Measurements from ENCODE around the gene ZNF324. TPM values are rescaled to one million over a fixed set of nuclear protein-coding genes. Genes with fewer than 3 reads are reported as not detected.
A peak's percentile ranks its signal among the peaks of the same experiment; 100 is the strongest.
"Not testable (repeated sequence)": the region's sequence is repeated elsewhere in the genome, so short reads cannot be mapped to it uniquely, and the experiment has no call there.

The ZNF324 gene
- total RNA-seq, 1 donor from 2014 or later = 2.7 TPM

DNA sequence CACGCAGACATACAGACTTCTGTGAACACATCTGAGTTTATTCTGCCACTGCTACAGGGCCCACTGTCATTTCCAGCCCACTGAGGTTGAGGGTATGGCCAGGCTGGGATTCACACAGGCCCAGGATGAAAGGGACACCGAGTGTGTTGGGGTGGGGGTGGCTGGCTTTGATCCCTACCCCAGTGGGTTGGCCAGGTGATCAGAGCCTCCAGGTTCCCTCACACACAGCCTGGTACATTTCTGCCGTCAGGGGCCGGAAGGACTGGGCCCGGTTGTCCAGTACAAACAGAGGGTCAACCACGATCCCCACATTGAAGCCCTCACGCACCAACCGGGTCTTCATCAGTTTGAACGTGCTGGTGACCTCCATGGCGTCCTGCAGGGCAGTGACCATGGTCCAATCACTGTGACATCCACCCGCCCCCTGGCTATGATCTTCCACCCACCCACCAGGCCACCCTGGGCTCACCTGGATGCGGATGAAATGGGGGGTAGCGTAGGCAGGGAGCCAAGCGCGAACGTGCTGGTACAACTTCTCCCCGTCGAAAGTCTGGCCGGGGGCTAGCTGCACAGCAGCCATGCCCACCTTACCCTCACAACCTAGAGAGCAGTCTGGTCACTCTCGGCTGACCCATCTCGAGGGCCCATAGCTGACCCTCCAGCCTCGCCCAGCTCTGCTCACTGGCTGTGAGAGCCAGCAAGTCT, 31.6 kb downstream of the ZNF324 start:
- ATAC-seq (peak; percentile 4), DNase-seq (ENCODE audit: low spot score) (peak; percentile 71)

DNA sequence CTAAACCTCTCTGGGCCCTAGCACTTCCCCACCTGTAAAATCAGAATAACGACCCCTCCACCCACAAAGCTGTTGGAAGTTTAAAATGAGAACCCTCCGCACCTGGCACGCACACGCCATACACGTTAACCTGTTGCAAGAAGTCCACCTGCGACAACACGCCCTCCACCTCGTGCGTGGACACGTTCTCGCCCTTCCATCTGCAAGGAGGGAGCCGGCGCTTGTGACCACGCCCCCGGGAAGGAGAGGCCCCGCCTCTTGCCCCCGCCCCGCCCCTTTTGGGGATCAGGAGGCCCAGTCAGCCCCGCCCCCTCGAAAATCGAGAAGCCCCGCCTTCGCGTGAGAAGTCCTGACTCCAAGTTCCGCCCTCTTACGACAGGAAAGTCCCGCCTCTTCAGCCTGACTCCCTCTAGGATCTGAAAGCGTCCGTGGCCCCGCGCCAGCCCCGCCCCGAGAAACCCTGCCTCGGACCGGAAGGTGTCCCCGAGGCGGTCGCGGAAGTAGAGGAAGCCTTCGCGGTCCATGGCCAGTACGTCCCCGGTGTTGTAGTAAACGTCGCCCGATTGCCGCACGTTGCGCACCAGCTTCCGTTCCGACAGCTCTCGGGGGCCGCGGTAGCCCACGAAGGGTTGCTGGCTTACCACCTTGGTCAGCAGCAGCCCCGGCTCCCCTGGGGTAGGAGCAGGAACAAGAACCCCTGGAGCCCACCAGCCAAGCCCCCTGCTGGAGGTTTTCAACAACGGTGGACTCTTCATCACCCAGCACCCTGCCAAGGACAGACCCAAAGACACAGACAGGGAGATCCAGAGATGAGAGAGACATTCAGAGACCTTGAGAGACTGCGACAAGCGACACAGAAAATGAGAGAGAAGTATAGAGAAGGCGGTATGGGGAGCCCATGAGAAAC, 32.4 kb downstream of the ZNF324 start:
- DNase-seq (ENCODE audit: low spot score) = peak; percentile 100
- peak; percentile 85 for ATAC-seq

DNA sequence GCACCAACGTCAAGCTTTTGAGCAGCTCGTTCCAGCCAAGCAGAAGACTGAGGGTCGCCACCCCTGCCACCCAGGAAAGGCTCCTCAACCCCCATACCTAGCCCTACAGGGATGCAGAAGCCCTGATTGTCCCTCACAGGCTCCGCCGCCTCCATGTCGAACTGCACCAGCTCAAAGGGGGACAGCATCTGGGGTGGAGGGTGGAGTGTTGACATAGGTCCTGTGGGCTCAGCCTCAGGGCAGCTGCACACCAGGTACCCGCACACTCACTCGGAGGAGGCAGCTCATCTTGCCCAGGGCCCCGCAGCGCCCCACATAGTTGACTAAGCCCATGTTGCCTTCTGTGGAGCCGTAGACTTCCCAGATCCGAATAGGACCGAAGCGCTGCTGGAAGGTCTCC, 33.4 kb downstream of the ZNF324 start:
- DNase-seq (ENCODE audit: low spot score) (peak; percentile 56), ATAC-seq (no peak)

DNA sequence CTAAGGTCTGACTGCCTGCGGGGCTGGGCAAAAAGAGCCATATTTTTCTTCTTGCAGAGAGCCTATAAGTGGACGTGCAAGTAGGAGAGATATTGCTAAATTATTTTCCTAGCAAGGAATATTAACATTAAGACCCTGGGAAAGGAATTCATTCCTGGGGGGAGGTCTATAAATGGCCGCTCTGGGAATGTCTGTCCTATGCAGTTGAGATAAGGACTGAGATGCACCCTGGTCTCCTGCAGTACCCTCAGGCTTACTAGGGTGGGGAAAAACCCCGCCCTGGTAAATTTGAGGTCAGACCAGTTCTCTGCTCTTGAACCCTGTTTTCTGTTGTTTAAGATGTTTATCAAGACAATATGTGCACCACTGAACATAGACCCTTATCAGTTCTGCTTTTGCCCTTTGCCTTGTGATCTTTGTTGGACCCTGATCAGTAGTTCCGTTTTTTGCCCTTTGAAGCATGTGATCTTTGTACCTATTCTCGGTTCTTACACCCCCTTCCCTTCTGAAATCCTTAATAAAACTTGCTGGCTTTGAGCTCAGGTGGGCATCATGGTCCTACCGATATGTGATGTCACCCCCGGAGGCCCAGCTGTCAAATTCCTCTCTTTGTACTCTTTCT, 40.8 kb downstream of the ZNF324 start:
- ATAC-seq; DNase-seq (ENCODE audit: low spot score): not testable (repeated sequence)

DNA sequence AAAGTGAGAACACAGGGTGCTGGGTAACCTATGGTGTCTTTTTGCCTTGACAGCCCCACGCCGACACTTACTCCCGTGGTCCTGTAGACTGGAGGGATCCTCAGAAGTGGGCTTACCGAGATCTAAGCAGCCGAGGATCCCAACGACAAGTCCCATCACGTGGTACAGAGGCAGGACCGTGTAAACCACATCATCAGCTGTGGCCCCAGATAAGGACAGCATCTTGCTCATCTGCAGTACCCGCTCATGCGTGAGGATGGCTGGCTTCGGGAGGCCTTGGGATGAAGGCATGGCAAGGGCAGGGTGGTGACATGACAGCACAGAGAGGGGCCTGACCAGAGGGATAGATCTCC, 42.8 kb downstream of the ZNF324 start:
- no peak for ATAC-seq

DNA sequence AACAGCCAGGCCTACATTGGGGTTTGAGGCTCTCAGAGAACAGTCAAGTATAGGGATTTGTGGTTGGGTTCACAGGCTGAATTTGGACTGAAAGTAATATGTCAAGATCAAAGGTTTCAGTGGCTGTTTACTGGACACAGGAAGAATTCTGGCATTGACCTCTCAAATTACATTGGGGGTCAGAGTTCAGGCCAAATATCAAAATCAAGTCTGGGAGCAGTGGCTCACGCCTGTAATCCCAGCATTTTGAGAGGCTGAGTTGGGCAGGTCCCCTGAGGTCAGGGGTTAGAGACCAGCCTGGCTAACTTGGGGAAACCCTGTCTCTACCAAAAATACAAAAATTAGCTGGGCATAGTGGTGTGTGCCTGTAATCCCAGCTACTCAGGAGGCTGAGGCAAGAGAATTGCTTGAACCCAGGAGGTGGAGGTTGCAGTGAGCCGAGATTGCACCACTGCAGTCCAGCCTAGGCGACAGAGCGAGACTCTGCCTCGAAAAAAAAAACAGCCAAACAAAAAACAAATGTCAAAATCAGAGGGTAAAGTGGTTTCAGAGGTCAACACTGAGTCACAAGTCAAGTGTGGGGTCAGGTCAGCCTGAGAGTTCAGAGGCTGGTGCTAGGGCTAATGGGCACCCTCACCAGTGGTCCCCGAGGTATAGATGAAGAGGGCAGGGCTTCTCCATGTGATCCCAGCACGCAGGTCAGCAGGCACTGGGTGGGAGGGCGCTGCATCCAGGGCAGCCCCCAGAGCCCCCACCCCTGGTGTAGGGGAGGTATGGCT, 43.4 kb downstream of the ZNF324 start:
- DNase-seq (ENCODE audit: low spot score) = peak; percentile 75

More for the DNA sequence above, 42.8 kb downstream of the ZNF324 start:
- DNase-seq (ENCODE audit: low spot score) = no peak

DNA sequence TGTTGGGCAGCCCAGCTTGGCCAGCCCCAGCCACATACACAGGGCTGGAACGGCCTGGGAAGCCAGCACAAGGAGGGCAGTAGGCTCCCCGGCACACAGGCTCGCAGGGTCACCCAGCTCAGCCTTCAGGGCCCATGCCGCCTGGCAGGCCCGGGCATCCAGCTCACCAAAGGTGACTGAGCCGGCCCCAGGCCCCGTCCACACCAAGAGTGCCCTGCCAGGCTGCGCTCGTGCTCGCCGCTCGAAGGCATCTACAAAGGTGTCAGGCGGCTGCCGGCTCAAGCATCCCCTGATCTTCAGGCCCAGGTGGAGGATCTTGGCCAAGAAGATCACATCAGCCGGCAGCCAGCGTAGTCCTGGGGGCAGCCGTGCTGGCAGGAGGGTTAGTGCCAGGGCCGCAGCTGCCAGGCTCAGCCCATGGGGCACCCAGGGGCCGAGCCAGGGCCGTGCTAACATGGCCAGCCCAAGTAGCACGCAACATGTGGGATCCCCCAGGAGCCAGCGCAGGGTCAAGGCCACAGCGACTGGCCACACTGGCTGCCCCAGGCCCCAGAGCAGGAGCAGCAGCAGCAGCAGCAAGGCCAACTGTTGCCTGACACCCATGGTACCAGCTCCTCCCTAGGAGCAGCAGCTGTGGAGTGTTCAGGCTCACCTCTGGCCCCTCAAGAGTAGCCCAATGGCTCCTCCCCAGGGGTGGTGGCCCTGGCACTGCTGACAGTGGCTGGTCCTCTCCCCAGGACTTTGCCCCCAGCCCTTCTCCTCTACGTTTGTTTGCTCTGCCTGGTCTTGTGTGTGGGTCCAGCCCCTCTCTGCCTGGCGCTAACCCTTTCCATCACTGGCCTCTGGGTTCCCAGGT, 44.7 kb downstream of the ZNF324 start, which contains the start of gene SLC27A5:
SLC27A5 (minus strand) TSS at position 640 of the 856 bp plus-strand sequence; CDS start at position 603, 37 bp downstream.
- DNase-seq (ENCODE audit: low spot score) = peak; percentile 96
- peak; percentile 75 for ATAC-seq

More for the DNA sequence above, 43.4 kb downstream of the ZNF324 start:
- ATAC-seq = peak; percentile 37

GRCh38 chr19:58513213-58513693, 46.4 kb downstream of the ZNF324 start:
- ATAC-seq (peak; percentile 1), DNase-seq (ENCODE audit: low spot score) (no peak)

DNA sequence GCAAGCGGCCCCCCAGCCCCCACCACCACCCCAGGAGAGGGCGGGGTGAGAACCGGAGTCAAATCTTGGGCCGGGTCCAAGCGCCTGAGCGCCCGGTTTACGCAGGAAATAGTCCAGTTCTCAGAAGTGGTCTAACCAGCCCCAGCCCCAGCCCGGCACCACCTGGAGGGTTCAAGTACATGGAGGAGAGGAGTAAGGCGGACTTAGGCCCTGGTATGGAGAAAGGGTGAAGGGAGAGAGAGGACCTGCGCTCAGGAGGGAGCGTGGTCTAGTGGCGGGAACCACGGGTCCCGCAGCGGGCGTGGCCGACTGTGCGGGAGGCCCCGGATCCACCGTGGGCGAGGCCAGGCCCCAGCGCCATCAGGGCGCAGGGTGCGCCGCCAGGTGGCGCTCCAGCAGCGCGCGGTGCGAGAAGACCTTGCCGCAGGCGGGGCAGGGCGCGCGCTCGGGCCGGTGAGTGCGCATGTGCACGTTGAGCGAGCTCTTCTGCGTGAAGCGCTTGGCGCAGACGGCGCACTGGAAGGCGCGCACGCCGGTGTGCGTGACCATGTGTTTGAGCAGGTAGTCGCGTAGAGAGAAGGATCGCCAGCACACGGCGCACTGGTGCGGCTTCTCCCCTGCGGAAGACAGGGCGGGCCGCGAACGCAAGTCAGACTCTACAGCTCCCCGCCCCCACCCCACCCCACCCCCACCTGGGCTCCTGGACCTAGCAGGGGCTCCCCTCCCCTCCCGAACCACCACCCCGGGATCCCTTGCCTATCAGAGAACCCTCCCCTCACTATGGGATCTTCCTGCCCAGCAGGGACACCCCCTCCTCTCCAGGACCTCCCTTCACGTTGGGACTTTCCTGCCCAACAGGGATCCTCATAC, 47.0 kb downstream of the ZNF324 start:
- DNase-seq (ENCODE audit: low spot score) (peak; percentile 94), ATAC-seq (peak; percentile 70)

DNA sequence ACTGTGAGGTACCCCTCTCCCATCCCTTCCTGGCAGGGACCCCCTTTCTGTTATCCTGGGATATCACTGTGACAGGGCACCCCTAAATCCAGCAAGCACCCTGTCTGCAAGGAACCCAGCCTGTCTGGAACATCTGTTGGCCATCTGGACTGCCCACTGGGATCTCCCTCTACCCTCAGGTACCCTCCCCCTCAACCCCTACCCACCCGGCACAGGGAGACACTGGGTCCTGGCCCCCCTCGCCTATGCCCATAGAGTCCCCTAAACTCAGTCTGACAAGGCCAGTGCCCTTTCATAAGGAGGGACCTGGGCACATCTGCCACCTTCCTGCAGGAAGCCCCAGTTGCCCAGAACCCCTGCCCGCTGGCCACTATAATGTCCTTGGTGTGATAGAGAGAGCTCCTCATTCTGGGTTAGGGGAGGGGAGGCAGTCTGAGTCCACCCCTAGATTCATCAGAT, 47.7 kb downstream of the ZNF324 start:
- DNase-seq (ENCODE audit: low spot score) (peak; percentile 48), ATAC-seq (no peak)

- DNase-seq (ENCODE audit: low spot score) (no peak), ATAC-seq (no peak)
These were observed 48.4 kb downstream of the ZNF324 start for GRCh38 chr19:58515259-58515658.

- ATAC-seq (no peak), DNase-seq (ENCODE audit: low spot score) (no peak)
These were observed 49.5 kb downstream of the ZNF324 start for GRCh38 chr19:58516246-58516836.

DNA sequence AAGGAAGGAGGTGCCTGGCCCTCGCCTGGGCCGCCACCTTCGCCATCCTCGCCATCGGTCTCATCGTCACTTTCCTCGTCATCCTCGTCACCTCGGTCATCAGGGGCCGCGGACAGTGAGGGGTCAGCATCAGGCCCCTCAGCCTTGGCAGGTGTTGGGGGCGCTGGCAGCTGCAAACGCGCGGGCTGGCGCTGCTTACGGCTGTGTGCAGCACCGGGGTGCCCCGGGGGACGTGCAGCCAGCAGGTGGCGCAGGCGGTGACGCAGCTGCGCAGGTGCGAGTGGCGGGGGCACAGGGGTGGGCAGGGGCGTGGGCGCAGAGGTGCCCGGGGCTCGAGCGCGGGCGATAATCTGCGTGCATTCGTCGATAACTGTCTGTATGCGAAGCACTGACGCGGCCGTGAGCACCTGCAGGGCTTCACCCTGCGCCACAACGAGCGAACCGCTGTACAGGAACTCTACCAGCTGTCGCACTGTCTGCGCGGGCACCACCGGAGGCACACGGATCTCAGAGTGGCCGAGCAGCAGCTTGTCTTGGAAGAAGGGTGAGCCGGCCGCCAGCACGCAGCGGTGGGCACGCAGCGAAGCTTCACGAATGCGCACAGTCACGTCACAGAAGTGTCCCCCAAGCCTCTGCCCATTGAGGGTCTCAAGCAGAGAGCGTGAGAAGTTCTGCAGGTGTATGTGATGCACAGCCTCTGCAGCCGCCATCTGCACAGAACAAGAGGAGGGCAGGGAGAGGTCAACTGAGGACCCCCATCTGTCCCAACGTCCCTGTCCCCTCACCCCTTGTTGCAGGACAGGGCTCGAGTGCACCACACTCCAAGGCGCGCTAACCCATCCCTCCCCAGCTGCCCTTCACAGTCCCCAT, 50.3 kb downstream of the ZNF324 start:
- no peak for ATAC-seq
- no peak for DNase-seq (ENCODE audit: low spot score)

GRCh38 chr19:58518256-58519086, 51.6 kb downstream of the ZNF324 start:
- ATAC-seq = no peak
- no peak for DNase-seq (ENCODE audit: low spot score)

- DNase-seq (ENCODE audit: low spot score) (peak; percentile 69), ATAC-seq (peak; percentile 57)
These were observed 52.1 kb downstream of the ZNF324 start for GRCh38 chr19:58519087-58519354.
